ENCODE measurements around the gene TBX1.

- TF ChIP-seq POLR2A (IDR thresholded peaks at IDR 0.05) (no peak), CTCF (IDR thresholded peaks at IDR 0.05) (no peak)
These were observed 43.4 kb upstream of the TBX1 start for GRCh38 chr22:19717181-19717580.
